ENCODE data around the gene TRIP13.
"Not testable (repeated sequence)": the region's sequence is repeated elsewhere in the genome, so short reads cannot be mapped to it uniquely, and the experiment has no call there.

DNA sequence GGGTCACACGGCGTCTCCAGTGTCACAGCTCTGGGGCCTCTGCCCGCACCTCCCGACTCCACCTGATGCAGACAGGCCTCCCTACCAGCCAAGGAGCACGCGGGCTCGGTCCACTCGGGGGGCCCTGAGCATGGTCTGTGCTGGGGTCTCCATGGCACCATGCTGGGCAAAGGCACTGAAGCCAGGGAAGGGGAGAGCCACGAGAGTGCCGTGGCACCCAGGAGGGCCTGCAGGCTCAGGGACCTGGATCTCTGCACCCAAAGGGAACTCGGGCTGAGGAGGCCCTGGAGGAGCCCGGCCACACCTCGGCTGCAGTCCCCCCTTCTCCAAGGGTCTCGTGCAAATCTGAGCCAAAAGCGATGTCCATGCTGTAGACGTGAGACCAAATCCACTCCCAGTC lies 48.3 kb upstream of the TRIP13 start:
- TF ChIP-seq CTCF (IDR thresholded peaks at IDR 0.05; ENCODE audit: poor library complexity); EZH2 (IDR thresholded peaks at IDR 0.05; ENCODE audit: borderline replicate concordance): not testable (repeated sequence)
